C4-2B (cell line): ENCODE data around the gene TNNT2.

Experiments used
- H3K27ac ChIP-seq: fragments of 450-650 bp; 2 replicates; pipeline ENCODE4 v1.5.1; 2017
- CTCF ChIP-seq: fragments of 450-650 bp; conservative IDR thresholded peaks from 2 replicates; pipeline ENCODE4 v1.5.1; 2017; ENCODE audit warnings: mild to moderate bottlenecking
- ZFX ChIP-seq: fragments of 450-650 bp; IDR thresholded peaks from 2 replicates; pipeline ENCODE4 v1.6.1; 2017

The TNNT2 gene

GRCh38 chr1:201400852-201401230, 23.4 kb upstream of the TNNT2 start:
- TF ChIP-seq ZFX (no peak), CTCF (no peak)
- peak overlapping the region; percentile 93 for H3K27ac ChIP-seq

- TF ChIP-seq CTCF (no peak), ZFX (no peak)
- peak overlapping the region; percentile 93 for H3K27ac ChIP-seq
Measured at GRCh38 chr1:201400212-201400851, 22.9 kb upstream of the TNNT2 start.

GRCh38 chr1:201399352-201400126, 22.1 kb upstream of the TNNT2 start:
- H3K27ac ChIP-seq = peak overlapping the region; percentile 93
- TF ChIP-seq ZFX = peak; percentile 80
- no peak for TF ChIP-seq CTCF

- peak within 1 kb of the TSS; percentile 93 for H3K27ac ChIP-seq
- no peak for TF ChIP-seq ZFX
- TF ChIP-seq CTCF = no peak
Measured at GRCh38 chr1:201399018-201399351, 21.5 kb upstream of the TNNT2 start, which contains the start of gene LAD1. Gene LAD1, minus strand, starts transcription at chr1:201399324. Its CDS starts 18 bp downstream, at chr1:201399306.

- peak overlapping the region; percentile 93 for H3K27ac ChIP-seq
- no peak for TF ChIP-seq CTCF
- TF ChIP-seq ZFX = no peak
Measured at GRCh38 chr1:201397675-201398074, 20.2 kb upstream of the TNNT2 start.

- TF ChIP-seq CTCF = no peak
- TF ChIP-seq ZFX = no peak
Measured at GRCh38 chr1:201396861-201397464, 19.5 kb upstream of the TNNT2 start.

GRCh38 chr1:201395936-201396335, 18.5 kb upstream of the TNNT2 start:
- no peak overlapping the region for H3K27ac ChIP-seq
- no peak for TF ChIP-seq ZFX
- TF ChIP-seq CTCF = no peak

More at GRCh38 chr1:201396861-201397464, 19.5 kb upstream of the TNNT2 start:
- peak overlapping the region; percentile 12; the same call in 1 of the 2 replicates for H3K27ac ChIP-seq
